Duodenal mucosa (tissue), 2 donors: ENCODE data around the gene COL11A2.
"Not testable (repeated sequence)": the region's sequence is repeated elsewhere in the genome, so short reads cannot be mapped to it uniquely, and the experiment has no call there.

ENCODE experiments used
- H3K27ac ChIP-seq: one replicate; pipeline ENCODE4 v1.7.0; 2013; ENCODE audit warnings: low read depth, low read length
- H3K27me3 ChIP-seq, 2 donors: one replicate each; pipeline ENCODE4 v1.7.0; 2013; ENCODE audit warnings: low read length in 2 of 2, control low read depth in 1 of 2; ENCODE audit not compliant: insufficient read depth in 2 of 2, control insufficient read depth in 1 of 2
- H3K36me3 ChIP-seq, 2 donors: one replicate each; pipeline ENCODE4 v1.7.0; 2013; ENCODE audit warnings: low read length in 2 of 2, control low read depth in 1 of 2; ENCODE audit not compliant: insufficient read depth in 2 of 2, control insufficient read depth in 1 of 2
- H3K4me1 ChIP-seq, 2 donors: one replicate each; pipeline ENCODE4 v1.7.0; 2013; ENCODE audit warnings: low read length in 2 of 2, control low read depth in 1 of 2; ENCODE audit not compliant: insufficient read depth in 2 of 2, control insufficient read depth in 1 of 2
- H3K4me3 ChIP-seq, 2 donors: one replicate each; pipeline ENCODE4 v1.7.0; 2013; ENCODE audit warnings: low read length in 2 of 2, low read depth in 1 of 2
- H3K9ac ChIP-seq, 2 donors: one replicate each; pipeline ENCODE4 v1.7.0; 2013; ENCODE audit warnings: low read length in 2 of 2, low read depth in 1 of 2
- H3K9me3 ChIP-seq, 2 donors: one replicate each; pipeline ENCODE4 v1.7.0; 2013; ENCODE audit warnings: low read length in 2 of 2, control low read depth in 1 of 2; ENCODE audit not compliant: control insufficient read depth in 1 of 2

The COL11A2 gene

DNA sequence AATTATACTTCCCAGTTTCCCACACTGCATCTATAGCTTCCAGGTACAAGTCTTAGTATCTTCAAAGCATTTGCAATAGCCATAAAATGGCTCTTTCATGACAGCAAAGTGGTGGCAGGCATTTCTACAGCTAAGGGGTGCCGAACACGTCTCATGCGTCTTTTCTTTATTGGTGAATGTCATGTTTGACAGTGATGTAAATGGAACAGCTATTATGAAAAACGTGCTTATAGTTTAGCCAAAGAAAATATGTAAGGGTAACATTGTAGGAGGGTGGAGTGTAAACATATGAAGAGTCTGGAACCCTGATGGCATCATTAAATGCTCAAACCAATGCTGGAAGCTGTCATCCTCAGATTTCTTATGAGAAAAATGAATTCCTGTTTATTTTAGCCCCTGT, 37.9 kb downstream of the COL11A2 start:
- Histone ChIP-seq H3K9ac (no peak overlapping the region), H3K4me3 (no peak overlapping the region), H3K27ac (no peak overlapping the region), H3K27me3 (peaks cover 1 to 2% of the 10 kb centered on the region in 2 donors), H3K4me1 (no peaks in the 10 kb centered on the region), H3K36me3 (no peaks in the 10 kb centered on the region), H3K9me3 (peaks cover 3 to 4% of the 10 kb centered on the region in 2 donors)

DNA sequence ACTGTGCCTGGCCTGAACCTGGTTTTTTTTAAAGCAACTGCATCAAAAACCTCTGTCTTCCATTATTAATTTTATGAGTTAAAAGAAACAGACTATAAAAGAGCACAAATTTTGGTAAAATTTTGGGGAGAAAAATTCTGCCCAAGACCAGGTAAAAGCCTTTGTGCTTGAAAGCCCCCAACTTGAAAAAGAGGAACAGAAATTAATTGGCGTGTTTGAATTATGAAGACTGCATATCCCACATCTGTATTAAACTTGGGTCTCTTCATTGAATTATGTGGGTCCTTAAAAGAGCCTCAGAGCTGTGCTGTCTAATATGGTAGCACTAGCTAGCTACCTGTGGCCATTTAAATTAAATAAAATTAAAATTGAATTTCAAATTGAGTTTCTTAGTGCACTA, 41.2 kb downstream of the COL11A2 start:
- H3K27ac ChIP-seq = no peak overlapping the region
- no peaks in the 10 kb centered on the region for H3K36me3 ChIP-seq
- peaks cover 3 to 4% of the 10 kb centered on the region in 2 donors for H3K9me3 ChIP-seq
- no peak overlapping the region for H3K9ac ChIP-seq
- no peak overlapping the region for H3K4me3 ChIP-seq
- no peaks in the 10 kb centered on the region for H3K4me1 ChIP-seq
- peaks cover 5 to 8% of the 10 kb centered on the region in 2 donors for H3K27me3 ChIP-seq

DNA sequence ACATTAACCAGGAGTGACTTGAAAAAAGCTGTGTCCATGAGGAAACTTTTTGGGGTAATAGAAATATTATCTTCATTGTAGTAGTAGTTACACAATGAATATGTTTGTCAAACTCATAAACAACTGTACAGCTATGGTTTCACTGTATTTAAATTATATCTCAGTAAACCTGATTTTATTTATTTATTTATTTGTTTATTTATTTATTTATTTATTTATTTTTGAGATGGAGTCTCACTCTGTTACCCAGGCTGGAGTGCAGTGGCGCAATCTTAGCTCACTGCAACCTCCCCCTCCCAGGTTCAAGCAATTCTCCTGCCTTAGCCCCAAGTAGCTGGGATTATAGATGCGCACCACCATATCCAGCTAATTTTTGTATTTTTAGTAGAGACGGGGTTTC, 41.7 kb downstream of the COL11A2 start:
- H3K9ac ChIP-seq, H3K9me3 ChIP-seq, H3K27me3 ChIP-seq, H3K4me1 ChIP-seq, H3K36me3 ChIP-seq, H3K27ac ChIP-seq, H3K4me3 ChIP-seq: not testable (repeated sequence)

DNA sequence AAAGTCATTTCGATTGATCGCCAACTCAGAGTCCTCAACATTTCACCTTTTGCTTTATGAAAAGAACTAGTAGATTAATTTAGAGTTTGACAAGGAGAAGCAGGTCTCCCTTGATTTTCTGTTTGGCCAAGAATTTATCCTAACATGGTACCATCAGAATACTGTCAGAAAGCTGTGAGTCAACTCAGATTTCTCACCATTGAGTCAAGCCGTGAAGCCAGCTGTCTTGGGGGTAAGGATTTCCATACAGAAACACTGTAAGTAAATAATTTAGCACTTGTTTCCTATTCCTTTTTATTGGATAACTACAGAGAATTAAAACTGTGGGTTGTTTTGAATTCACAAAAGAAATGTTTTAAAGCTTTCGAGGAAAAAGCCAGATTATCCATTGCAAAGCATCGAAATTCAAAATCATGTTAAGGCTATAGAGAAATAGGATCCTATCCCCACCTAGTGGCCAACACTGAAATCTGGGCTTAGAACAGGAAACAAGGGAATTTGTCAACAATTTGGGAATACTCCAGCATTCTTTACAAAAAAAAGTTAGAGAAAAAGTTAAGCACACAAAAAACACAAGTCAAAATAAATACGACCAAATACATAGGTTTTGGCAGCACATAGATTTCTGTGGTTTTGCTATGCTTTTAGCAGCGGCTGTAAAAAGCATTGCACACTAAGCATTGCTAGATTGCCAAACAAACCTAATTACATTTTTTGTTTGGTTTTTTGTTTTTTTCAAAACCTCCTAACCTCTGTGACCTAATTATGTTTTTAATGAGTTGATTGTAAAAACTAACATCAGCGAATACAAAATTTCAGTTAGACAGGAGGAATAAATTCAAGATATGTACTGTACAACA, 44.2 kb downstream of the COL11A2 start:
- no peak overlapping the region for H3K9ac ChIP-seq
- no peak overlapping the region for H3K27ac ChIP-seq
- peaks cover 5 to 9% of the 10 kb centered on the region in 2 donors for H3K27me3 ChIP-seq
- no peak overlapping the region for H3K4me3 ChIP-seq
- H3K36me3 ChIP-seq = no peaks in the 10 kb centered on the region
- H3K4me1 ChIP-seq = no peaks in the 10 kb centered on the region
- peaks cover 3 to 4% of the 10 kb centered on the region in 2 donors for H3K9me3 ChIP-seq

DNA sequence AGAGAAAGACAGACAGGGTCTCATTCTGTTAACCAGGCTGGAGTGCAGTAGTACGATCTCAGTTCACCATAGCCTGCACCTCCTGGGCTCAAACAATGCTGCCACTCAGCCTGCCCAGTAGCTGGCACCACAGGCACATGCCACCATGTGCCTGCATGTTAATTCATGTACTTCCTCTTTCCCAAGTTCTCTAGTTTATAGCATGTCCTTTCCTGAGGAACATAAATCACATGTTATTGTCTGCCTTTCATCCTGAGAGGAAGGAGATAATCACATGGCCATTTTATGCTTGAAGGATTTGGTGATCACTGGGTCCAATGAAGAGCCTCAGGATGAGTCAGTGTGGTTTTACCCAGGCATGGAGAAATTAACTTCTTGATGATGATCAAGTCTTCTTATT, 47.9 kb downstream of the COL11A2 start:
- Histone ChIP-seq H3K36me3 (no peaks in the 10 kb centered on the region), H3K4me3 (no peak overlapping the region), H3K4me1 (no peaks in the 10 kb centered on the region), H3K27me3 (peaks cover 9 to 10% of the 10 kb centered on the region in 2 donors), H3K9ac (no peak overlapping the region), H3K27ac (no peak overlapping the region), H3K9me3 (no peaks in the 10 kb centered on the region)

DNA sequence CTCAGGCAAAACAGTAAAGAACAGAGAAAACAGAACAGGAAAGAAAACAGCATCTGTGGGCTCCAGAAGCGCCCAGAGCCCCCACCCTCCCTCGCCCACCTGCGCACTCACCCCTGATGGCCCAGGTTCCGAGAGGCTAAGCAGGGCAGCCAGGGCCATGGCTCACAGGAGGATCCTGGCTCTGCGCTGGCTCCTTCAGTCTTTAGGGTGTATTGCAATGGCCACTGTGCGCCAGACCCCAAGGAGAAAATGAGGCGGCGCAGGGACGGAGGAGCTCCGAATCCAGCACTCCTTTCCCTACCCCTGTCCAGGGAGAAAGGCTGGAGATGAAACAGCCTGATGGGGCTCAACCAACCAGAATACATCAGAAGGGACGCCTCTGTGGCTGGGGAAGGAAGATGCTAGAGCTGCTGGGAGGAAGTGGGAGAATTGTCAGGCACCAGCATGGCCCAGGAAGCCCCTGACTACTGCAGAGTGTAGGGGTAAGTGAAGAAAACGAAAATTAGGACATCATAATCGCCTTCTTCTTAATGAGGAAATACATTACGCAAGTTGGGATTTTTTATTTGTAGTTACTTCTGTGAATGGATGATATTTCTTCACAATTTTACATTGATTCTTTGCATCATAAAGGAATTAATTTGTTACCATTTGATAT, 49.0 kb downstream of the COL11A2 start:
- no peak overlapping the region for H3K4me3 ChIP-seq
- H3K27ac ChIP-seq = no peak overlapping the region
- no peaks in the 10 kb centered on the region for H3K36me3 ChIP-seq
- H3K9me3 ChIP-seq = no peaks in the 10 kb centered on the region
- H3K9ac ChIP-seq = no peak overlapping the region
- no peaks in the 10 kb centered on the region for H3K4me1 ChIP-seq
- peaks cover 3 to 6% of the 10 kb centered on the region in 2 donors for H3K27me3 ChIP-seq

DNA sequence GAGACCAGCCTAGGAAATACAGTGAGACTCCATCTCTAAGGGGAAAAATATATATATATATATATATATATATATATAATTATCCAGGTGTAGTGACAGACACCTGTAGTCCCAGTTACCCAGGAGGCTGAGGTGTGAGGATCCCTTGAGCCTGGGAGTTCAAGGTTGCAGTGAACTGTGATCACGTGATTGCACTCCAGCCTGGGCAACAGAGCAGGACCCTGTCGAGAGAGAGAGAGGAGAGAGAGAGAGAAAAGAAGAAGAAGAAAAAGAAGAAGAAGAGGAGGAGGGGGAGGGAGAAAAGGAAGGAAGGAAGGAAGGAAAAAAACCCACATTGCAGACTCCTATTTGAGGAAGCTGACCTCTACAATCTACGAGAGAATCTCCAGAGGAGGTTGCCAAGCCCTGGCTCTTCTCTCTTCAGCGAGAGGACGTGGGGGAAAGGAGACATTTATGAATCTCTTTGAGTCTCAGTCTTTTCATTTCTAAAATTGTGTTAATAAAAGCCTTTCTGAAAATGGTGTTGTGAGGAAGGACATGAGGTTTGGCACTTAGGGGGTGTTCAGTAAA, 49.7 kb downstream of the COL11A2 start:
- Histone ChIP-seq H3K36me3 (no peaks in the 10 kb centered on the region), H3K9ac (no peak overlapping the region), H3K4me3 (no peak overlapping the region), H3K27ac (no peak overlapping the region), H3K4me1 (no peaks in the 10 kb centered on the region), H3K27me3 (peaks cover 3 to 6% of the 10 kb centered on the region in 2 donors), H3K9me3 (no peaks in the 10 kb centered on the region)

DNA sequence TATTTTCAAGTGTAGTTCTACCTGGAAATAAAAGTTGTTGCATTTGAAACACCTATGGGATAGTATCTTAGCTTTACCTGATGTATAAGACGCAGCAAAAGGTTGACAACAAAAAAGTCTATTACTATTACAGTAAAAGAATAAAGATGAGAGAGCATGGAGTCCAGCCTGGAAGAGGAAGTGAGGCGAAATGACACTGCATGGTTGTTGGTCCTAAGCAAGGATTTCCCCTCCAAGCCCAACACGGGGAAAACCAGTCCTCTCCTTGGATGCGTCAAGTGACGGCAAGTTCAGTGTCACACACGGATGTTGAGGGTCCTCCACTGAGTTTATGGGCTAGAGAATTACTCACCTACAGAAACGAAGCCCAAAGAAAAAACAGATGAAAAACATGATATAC, 51.7 kb downstream of the COL11A2 start:
- Histone ChIP-seq H3K27ac (no peak overlapping the region), H3K9me3 (no peaks in the 10 kb centered on the region), H3K9ac (no peak overlapping the region), H3K4me1 (no peaks in the 10 kb centered on the region), H3K36me3 (no peaks in the 10 kb centered on the region), H3K4me3 (no peak overlapping the region), H3K27me3 (peaks cover 3 to 6% of the 10 kb centered on the region in 2 donors)

DNA sequence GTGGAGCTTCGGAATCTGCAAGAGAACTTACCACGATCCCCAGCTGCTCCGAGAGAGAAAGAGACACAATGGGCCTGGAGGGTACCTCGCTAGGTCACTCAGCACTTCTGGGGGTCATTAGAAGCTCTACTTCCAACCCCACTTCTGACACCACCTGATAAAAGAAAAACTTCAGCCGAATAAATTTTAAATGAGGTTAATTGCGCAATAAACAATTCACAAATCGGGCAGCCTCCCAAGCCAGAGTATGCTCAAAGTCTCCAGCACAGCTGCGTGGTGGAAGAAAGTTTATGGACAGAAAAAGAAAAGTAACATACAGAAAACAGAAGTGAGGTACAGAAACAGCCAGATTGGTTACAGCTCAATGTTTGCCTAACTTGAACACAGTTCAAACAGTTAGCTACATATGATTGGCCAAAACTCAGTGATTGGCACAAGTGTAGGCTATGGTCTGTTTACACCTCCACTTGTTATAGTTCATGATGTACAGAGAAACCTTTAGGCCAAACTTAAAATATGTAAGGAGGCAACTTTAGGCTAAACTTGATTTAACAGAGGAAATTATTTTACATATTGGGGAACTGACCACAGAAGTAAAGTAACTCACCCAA, 52.6 kb downstream of the COL11A2 start:
- Histone ChIP-seq H3K27ac (no peak overlapping the region), H3K27me3 (peaks cover 3 to 6% of the 10 kb centered on the region in 2 donors), H3K4me3 (no peak overlapping the region), H3K4me1 (no peaks in the 10 kb centered on the region), H3K9ac (no peak overlapping the region), H3K36me3 (no peaks in the 10 kb centered on the region), H3K9me3 (no peaks in the 10 kb centered on the region)
